Gastrocnemius medialis (tissue), 4 donors: ENCODE results near the gene CFP. TPM values are rescaled to one million over a fixed set of nuclear protein-coding genes. Genes with fewer than 3 reads are reported as not detected.

Experiments used
- ATAC-seq, 2 donors: fragments of 150-250 bp; one replicate each; pipeline ENCODE4 v1.9.1; 2016
- DNase-seq, 2 donors: peaks; one replicate each; pipeline ENCODE4 v3.0.0-alpha.2; 2019
- H3K27ac ChIP-seq, 4 donors: fragments of 200-600 bp; sonication (generic); 1 replicate in 1 of 4; 2 replicates in 3 of 4; pipeline ENCODE4 v1.5.1; 2016 to 2018; ENCODE audit warnings: mild to moderate bottlenecking in 2 of 4, moderate library complexity in 1 of 4
- H3K27me3 ChIP-seq, 3 donors: fragments of 200-600 bp; sonication (generic) in 2 of 3; 1 replicate in 1 of 3; 2 replicates in 2 of 3; pipeline versions ENCODE4 v1.5.1 to v1.6.0; 2016 to 2019; ENCODE audit warnings: mild to moderate bottlenecking in 1 of 3, moderate library complexity in 1 of 3
- H3K36me3 ChIP-seq, 2 donors: fragments of 200-600 bp; sonication (generic) in 1 of 2; one replicate each; pipeline ENCODE4 v1.5.1; 2017 to 2018
- H3K4me1 ChIP-seq, 2 donors: fragments of 200-600 bp; sonication (generic) in 1 of 2; one replicate each; pipeline ENCODE4 v1.5.1; 2016 to 2017; ENCODE audit warnings: mild to moderate bottlenecking in 2 of 2
- H3K4me3 ChIP-seq, 4 donors: fragments of 200-600 bp; sonication (generic) in 3 of 4; 1 replicate in 1 of 4; 2 replicates in 3 of 4; pipeline ENCODE4 v1.5.1; 2016 to 2019; ENCODE audit warnings: mild to moderate bottlenecking in 2 of 4
- H3K9me3 ChIP-seq, 3 donors: fragments of 200-600 bp; sonication (generic) in 2 of 3; 1 replicate in 1 of 3; 2 replicates in 2 of 3; pipeline ENCODE4 v1.5.1; 2016 to 2019
- POLR2A ChIP-seq, 2 donors: fragments of 450-650 bp; IDR thresholded peaks; one replicate each; pipeline ENCODE4 v1.6.1; 2017; ENCODE audit warnings: antibody characterized with exemption in 2 of 2, mild to moderate bottlenecking in 2 of 2, moderate library complexity in 2 of 2
- in situ Hi-C, 4 donors: fragments of 200-750 bp; cut with MboI; loops; one replicate each; pipeline versions ENCODE4 v1.15.0 to v1.8.0; 2017; ENCODE audit warnings: low sequenced_read_pairs in 4 of 4
- intact Hi-C: fragments of 100-400 bp; cut with DNase I; formaldehyde crosslinking; loops from one replicate; pipeline ENCODE4 v1.15.1; 2023; ENCODE audit warnings: low total_unique reads
- total RNA-seq, 4 donors: library from RNA; depleted of rRNA; stranded (reverse); fragments of >200 nt; gene quantifications; one replicate each; pipeline versions ENCODE4 v1.1.0 to v1.2.3, GENCODE V29; 2016
- TF ChIP-seq, protein P1 (sequence below), 5 experiments: fragments of 450-650 bp in 3 of 5; fragments of 200-600 bp in 2 of 5; sonication (generic) in 2 of 5; IDR thresholded peaks in 4 of 5; conservative IDR thresholded peaks in 1 of 5; 1 replicate in 4 of 5; 2 replicates in 1 of 5; pipeline ENCODE4 v1.5.1; 2016 to 2019; ENCODE audit warnings: antibody characterized with exemption in 5 of 5, mild to moderate bottlenecking in 3 of 5, moderate library complexity in 3 of 5

The CFP gene
- total RNA-seq, 4 donors from 2014 or later, result 0.51 to 3.8 (median 3.3) TPM; not detected in 1

- H3K4me1 ChIP-seq, result no peaks in the 10 kb centered on the region
- H3K9me3 ChIP-seq, result no peaks in the 10 kb centered on the region
- peak; percentile 32 to 52 for DNase-seq
- in situ Hi-C loops (no loop called here), intact Hi-C loops (no loop called here)
- TF ChIP-seq, protein P1, sequence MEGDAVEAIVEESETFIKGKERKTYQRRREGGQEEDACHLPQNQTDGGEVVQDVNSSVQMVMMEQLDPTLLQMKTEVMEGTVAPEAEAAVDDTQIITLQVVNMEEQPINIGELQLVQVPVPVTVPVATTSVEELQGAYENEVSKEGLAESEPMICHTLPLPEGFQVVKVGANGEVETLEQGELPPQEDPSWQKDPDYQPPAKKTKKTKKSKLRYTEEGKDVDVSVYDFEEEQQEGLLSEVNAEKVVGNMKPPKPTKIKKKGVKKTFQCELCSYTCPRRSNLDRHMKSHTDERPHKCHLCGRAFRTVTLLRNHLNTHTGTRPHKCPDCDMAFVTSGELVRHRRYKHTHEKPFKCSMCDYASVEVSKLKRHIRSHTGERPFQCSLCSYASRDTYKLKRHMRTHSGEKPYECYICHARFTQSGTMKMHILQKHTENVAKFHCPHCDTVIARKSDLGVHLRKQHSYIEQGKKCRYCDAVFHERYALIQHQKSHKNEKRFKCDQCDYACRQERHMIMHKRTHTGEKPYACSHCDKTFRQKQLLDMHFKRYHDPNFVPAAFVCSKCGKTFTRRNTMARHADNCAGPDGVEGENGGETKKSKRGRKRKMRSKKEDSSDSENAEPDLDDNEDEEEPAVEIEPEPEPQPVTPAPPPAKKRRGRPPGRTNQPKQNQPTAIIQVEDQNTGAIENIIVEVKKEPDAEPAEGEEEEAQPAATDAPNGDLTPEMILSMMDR (IDR thresholded peaks at IDR 0.05 in 4 of 5, conservative IDR thresholded peaks at IDR 0.05 in 1 of 5), result peak in 4 of 5 experiments; percentile 15 to 29 (median 25)
- no peak for TF ChIP-seq POLR2A (IDR thresholded peaks at IDR 0.05)
- H3K27me3 ChIP-seq, result peaks cover 0 to 11% (median 10%) of the 10 kb centered on the region in 3 donors
- ATAC-seq, result peak; percentile 39 to 55
- peak within 1 kb of the TSS in 3 of 4 donors; percentile 24 to 33 (median 28) for H3K4me3 ChIP-seq
- no peak within 1 kb of the TSS for H3K27ac ChIP-seq
- H3K36me3 ChIP-seq, result no peaks in the 10 kb centered on the region
These were observed 10.0 kb downstream of the CFP start, which contains the start of gene SYN1 for GRCh38 chrX:47619486-47620302. Gene SYN1, minus strand, starts transcription at chrX:47619857. Its CDS starts 129 bp downstream, at chrX:47619728.

DNA sequence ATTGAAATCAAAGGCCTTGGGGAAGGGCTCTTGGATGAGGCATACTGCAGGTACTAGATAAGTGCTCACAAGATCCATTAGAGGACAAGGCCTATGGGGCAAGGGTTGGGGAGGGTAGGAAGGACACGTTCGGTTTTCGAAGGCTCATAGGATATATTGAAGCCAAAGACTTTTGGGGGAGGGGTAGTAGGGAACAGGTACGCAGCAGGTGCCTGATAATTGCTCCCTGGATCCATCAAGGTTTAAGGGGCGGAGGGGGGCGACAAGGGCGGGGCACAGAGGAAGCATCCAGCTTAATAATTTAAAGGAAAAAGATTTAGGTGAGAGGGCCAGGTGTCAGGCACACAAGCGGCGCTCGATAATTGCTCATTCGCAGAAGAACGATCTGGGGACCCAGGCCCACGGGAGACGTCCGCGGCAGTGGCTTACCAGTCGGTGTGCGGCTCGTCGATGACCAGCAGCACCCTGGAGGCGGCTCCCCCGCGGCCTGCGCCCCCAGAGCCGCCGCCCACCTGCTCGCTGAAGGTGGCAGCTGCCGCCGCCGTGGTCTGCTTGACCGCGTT is 10.7 kb downstream of the CFP start:
- DNase-seq, result no peak
- no peaks in the 10 kb centered on the region for H3K4me1 ChIP-seq
- in situ Hi-C loops, result no loop called here
- no peak overlapping the region for H3K27ac ChIP-seq
- ATAC-seq, result no peak
- TF ChIP-seq, protein P1 (IDR thresholded peaks at IDR 0.05 in 4 of 5, conservative IDR thresholded peaks at IDR 0.05 in 1 of 5), result no peak
- TF ChIP-seq POLR2A (IDR thresholded peaks at IDR 0.05), result no peak
- H3K4me3 ChIP-seq, result no peak overlapping the region
- H3K27me3 ChIP-seq, result peaks cover 0 to 11% (median 8%) of the 10 kb centered on the region in 3 donors
- no peaks in the 10 kb centered on the region for H3K36me3 ChIP-seq
- intact Hi-C loops, result no loop called here
- no peaks in the 10 kb centered on the region for H3K9me3 ChIP-seq

DNA sequence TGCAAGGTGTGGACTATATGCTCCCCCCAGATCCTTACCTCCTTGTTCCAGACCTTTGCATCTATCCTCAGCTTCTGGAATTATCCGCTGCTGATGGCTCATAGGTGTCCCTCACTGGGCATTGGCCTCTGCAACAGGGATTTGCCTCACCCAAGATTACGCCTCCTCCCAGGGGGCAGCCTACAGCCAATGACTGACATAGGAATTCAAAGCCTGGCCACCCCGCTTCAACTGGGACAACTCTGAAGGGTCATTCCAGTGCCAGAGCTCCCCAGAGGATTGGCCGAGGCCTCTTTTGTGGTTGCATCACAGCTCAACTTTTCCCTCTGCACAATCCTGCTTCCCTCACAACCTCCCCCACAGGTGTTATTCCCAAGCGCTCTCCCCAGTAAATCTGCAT is 15.1 kb downstream of the CFP start:
- TF ChIP-seq POLR2A (IDR thresholded peaks at IDR 0.05), result no peak
- TF ChIP-seq, protein P1 (IDR thresholded peaks at IDR 0.05 in 4 of 5, conservative IDR thresholded peaks at IDR 0.05 in 1 of 5), result no peak
- intact Hi-C loops, result no loop called here
- Histone ChIP-seq H3K27me3 (no peaks in the 10 kb centered on the region), H3K4me1 (no peaks in the 10 kb centered on the region), H3K9me3 (no peaks in the 10 kb centered on the region), H3K36me3 (no peaks in the 10 kb centered on the region), H3K27ac (no peak overlapping the region), H3K4me3 (no peak overlapping the region)
- DNase-seq (no peak), ATAC-seq (no peak)
- in situ Hi-C loops, result no loop called here

- no peak overlapping the region for H3K27ac ChIP-seq
- no peak for TF ChIP-seq POLR2A (IDR thresholded peaks at IDR 0.05)
- TF ChIP-seq, protein P1 (IDR thresholded peaks at IDR 0.05 in 4 of 5, conservative IDR thresholded peaks at IDR 0.05 in 1 of 5), result no peak
- in situ Hi-C loops, result no loop called here
These were observed 16.6 kb downstream of the CFP start for GRCh38 chrX:47613082-47613481.

More at GRCh38 chrX:47613082-47613481, 16.6 kb downstream of the CFP start:
- intact Hi-C loops, result no loop called here
- no peaks in the 10 kb centered on the region for H3K27me3 ChIP-seq
- no peaks in the 10 kb centered on the region for H3K36me3 ChIP-seq
- H3K9me3 ChIP-seq, result no peaks in the 10 kb centered on the region
- ATAC-seq (no peak), DNase-seq (no peak)
- H3K4me3 ChIP-seq, result no peak overlapping the region
- no peaks in the 10 kb centered on the region for H3K4me1 ChIP-seq
